COLO668 (cell line): ENCODE measurements around the gene TRAPPC3.
"Not testable (repeated sequence)": the region's sequence is repeated elsewhere in the genome, so short reads cannot be mapped to it uniquely, and the experiment has no call there.

ENCODE experiments used
- DNase-seq: peaks from one replicate; lab custom pipeline; 2025; ENCODE audit not compliant: unreplicated experiment; lab: John Stamatoyannopoulos, UW

The TRAPPC3 gene

GRCh38 chr1:36166938-36167905 lies 17.9 kb upstream of the TRAPPC3 start:
- DNase-seq, result no peak

DNA sequence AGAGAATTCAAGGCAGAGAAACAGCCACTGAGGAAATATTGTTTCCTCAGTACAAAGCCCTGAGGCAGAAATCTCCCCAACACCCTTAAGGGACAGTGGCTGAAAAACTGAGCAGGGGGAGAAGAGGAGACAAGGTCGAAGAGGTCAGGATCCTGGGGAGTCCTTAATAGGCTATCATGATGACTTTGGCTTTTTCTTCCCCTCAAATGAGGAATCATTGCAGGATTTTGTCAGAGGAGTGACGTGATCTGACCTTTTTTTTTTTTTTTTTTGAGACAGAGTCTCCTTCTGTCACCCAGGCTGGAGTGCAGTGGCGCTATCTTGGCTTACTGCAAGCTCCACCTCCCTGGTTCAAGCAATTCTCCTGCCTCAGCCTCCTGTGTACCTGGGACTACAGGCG lies 16.9 kb upstream of the TRAPPC3 start:
- DNase-seq, result no peak

DNA sequence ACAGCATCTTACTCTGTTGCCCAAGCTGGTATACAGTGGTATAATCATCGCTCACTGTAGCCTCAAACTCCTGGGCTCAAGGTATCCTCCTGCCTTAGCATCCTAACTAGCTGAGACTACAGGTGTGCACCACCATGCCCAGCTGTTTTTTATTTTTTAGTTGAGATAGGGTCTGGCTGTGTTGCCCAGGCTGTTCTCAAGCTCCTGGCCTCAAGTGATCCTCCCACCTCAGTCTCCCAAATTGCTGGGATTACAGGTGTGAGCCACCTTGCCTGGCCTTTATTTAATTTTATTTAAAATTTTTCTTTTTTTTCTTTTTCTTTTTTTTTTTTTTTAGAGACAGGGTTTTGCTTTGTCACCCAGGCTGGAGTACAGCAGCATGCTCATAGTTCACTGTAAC lies 15.9 kb upstream of the TRAPPC3 start:
- DNase-seq, result no peak

DNA sequence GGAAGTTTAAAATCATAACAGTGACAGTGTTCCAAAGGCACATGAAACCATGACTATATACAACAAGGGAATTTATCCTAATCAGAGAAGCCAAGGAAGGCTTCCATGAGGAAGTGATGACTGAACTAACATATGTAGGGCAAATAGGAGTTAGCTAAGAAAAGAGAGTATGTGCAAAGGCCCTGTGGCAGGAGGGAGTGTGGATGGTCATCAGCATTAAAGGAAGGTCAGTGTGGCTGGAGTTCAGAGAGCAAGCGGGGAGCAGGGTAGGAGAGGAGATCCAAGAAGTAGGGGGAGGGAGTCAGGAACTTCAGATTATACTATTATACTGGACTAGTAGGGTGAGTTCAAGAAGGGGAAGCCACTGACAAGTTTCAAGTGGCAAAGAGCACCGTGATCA lies 15.1 kb upstream of the TRAPPC3 start:
- DNase-seq, result no peak

DNA sequence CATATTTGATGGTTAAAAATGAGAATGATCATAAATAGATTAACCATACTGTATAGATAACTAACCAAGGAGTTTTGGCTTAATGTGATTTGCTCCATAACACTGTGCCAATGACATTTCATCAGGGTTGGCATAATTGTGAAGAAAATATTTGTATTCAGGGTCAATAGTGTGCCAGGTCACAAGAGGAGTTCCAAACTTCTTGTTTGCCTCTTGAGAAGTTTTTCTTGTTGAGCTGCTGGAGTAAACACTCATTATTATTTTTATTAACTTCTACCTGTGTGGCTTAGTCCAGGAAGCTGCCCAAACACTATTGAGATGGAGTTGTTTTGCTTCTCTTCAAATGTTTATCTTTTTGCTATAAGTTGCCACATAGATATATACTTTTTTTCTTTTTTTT lies 14.1 kb upstream of the TRAPPC3 start:
- DNase-seq, result no peak

GRCh38 chr1:36162680-36163239 lies 13.5 kb upstream of the TRAPPC3 start:
- no peak for DNase-seq

GRCh38 chr1:36161641-36162531 lies 12.6 kb upstream of the TRAPPC3 start:
- DNase-seq, result no peak

- DNase-seq, result peak; percentile 72
These were observed 11.7 kb upstream of the TRAPPC3 start for GRCh38 chr1:36160949-36161485.

DNA sequence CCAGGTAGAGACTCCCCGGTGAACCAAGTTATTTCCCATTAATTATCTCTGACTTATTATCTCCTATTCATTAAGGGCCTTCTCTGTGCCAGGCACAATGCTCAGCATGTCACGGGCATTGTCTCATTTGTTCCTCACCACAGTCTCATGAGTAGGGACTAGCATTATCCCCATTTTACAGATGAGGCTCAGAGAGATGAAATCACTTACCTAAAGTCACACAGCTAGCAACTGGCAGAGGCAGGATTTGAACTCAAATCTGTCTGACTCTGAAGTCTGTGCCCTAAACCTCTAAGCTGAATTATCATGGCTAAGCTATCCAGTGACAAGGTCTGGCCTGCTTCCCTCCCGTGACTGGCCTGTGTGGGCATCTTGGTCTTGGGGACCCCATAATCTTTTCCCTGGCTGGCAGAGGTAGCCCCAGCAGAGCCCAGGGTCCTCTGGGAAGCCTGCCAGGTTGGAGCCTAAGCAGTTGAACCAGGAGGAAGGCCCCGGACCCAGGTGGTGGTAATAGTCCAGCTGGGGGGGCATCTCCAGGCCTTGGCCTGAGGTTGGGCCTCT lies 11.2 kb upstream of the TRAPPC3 start:
- DNase-seq, result no peak

DNA sequence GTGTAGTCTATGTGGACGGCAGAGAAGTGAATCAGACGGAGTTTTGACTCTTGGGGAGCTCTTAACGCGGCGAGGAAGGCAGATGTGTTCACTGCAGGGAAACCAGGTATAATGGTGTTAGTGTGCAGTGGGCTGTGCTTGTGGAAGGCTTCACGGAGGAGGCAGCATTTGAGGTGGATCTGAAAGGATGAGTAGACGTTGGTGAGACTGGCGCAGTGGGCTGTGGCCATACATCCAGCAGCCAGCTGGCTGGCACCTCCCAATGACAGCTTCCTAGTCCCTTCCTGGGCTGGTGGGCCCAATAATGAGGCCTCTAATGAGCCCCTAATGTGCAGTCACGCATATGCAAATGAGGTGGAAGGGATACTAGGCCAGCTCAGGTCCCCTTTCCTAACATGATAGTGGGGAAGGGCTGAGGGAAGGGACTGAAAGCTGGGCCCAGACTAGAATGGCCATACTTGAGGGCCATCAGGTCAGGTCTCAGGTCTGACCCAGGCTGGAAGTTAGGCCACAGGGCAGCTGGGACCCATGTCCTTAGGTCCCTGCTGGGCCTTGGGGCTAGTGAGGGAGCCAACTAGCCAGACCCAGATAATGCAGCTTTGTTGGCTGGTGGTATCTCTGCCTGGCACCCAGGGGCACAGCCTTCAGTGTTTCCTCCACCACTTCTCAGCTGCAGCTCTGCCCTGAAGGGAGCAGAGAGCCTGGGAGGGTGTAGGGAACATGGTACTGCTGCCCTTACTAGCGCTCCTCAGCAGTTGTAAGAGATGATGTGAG lies 10.5 kb upstream of the TRAPPC3 start:
- DNase-seq, result no peak

DNA sequence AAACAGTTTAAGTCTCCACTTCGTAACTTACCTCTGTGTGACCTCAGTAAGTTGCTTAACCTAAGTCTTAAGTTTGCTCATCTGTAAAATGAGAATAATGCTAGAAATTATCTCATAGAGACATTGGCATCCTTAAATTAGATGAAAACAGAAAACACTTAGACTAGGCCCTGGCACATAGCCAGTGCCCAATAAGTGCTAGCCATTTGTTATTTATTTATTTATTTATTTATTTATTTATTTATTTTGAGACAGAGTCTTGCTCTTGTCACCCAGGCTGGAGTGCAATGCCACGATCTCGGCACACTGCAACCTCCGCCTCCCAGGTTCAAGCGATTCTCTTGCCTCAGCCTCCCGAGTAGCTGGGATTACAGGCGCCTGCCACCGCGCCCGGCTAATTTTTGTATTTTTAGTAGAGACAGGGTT lies 9.6 kb upstream of the TRAPPC3 start:
- DNase-seq, result not testable (repeated sequence)

GRCh38 chr1:36157973-36158826 lies 8.9 kb upstream of the TRAPPC3 start:
- DNase-seq, result no peak

DNA sequence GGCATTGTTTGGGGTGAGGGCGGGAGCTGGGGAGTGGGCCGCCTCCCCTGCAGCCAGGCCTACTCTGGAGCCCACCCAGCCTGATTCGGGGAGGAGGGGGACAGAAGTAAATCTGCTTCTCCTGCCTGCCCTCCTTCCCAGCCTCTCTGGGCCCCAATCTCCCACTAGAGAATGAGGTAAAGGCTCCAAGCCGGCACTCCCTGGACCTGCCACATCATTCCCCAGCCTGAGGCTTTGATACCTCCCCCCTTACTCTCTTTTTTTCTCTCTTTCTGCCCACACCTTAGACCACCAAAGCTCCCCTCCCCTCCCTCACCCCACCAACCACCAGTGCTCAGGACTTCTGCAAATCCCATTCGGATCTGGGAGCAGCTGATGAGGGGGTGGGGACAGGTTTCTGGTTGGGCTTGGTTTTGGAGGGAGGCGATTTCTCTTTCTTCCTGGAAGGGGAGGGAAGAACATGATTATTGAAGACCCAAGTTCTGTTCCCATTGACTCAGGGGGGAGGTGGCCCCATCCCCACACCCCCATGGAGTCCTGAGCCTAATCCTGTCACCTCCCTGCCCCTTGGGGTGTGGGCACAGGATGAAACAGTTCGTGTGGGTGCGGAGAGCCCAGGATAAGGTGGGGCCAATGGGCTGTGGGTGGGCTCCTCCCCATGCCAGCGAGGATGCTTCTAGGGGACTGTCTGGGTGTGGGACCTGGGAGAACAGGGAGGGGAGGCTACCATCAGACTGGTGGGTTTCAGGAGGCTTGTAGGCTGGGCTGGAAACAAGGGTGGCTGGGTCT lies 8.0 kb upstream of the TRAPPC3 start:
- no peak for DNase-seq

DNA sequence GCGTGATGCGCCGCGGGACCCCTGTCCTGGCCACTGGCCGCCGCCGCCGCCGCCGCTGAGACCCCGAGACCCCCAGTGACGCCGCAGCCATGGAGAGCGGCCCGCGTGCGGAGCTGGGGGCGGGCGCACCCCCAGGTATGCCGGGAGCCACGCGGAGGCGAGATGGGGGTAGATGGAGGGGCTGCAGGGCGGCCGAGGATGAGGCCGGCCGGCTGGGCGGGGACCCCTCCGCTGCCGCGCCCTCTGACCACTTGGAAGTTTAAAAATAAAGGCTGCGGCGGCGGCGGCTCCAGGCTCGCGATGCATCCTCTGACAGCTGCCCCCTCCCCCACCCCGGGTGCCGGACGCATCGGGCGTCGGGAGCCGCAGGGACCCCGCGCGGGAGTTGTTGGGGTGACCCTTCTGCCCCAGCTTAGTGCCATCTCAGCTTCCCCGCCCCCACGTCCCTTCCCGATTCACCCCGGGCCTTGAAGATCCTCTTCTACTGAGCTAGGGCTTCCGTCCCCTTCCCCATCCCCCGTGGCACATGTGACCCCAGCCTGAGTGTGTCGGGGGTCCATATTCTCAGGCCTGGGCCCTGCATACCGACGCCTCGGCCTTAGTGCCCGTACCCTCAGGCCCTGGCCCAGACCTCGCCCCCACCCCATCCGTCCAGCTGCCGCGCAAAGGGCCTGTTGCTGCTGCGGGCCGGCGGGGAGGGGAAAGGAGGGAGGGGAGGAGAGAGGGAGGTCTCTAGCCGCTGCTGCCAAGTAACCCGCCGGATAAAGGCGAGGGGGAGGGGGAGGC lies 7.2 kb upstream of the TRAPPC3 start:
- DNase-seq, result peak; percentile 80

GRCh38 chr1:36155408-36156328 lies 6.4 kb upstream of the TRAPPC3 start, which contains the start of gene MAP7D1:
Gene MAP7D1 (plus strand): TSS chr1:36156160. CDS start chr1:36156418, 258 bp downstream.
- DNase-seq, result peak; percentile 97

- no peak for DNase-seq
These were observed 5.6 kb upstream of the TRAPPC3 start for GRCh38 chr1:36154765-36155407.
